A549 (cell line): ENCODE measurements around the gene CENPK.

Source experiments
- BHLHE40 ChIP-seq: IDR thresholded peaks from 2 replicates; pipeline ENCODE4 v1.6.1; 2012; ENCODE audit warnings: low read depth, low read length, inconsistent platforms
- CTCF ChIP-seq: fragments of >200 bp; sonication (Bioruptor Twin); formaldehyde crosslinking; IDR thresholded peaks from 3 replicates; pipeline ENCODE4 v1.5.1; 2016
- ESRRA ChIP-seq: fragments of 150-350 bp; IDR thresholded peaks from 2 replicates; pipeline ENCODE4 v1.6.1; 2014; ENCODE audit warnings: mild to moderate bottlenecking, low read length, borderline replicate concordance
- POLR2A ChIP-seq: IDR thresholded peaks from 2 replicates; pipeline ENCODE4 v1.6.1; 2012; ENCODE audit warnings: mild to moderate bottlenecking, low read length
- REST ChIP-seq: fragments of 200-600 bp; sonication (generic); IDR thresholded peaks from 2 replicates; pipeline ENCODE4 v1.6.1; 2016; ENCODE audit warnings: antibody characterized with exemption, mild to moderate bottlenecking, moderate library complexity

GRCh38 chr5:65474130-65474711 is 88.7 kb downstream of the CENPK start:
- no peak for TF ChIP-seq ESRRA
- TF ChIP-seq CTCF, result no peak
- no peak for TF ChIP-seq POLR2A
- TF ChIP-seq REST, result no peak
- TF ChIP-seq BHLHE40, result no peak
